Chondrocyte (in vitro differentiated cells): ENCODE data around the gene APLN. TPM values are rescaled to one million over a fixed set of nuclear protein-coding genes. Genes with fewer than 3 reads are reported as not detected.

Source experiments
- DNase-seq: peaks from one replicate; pipeline ENCODE4 v3.0.0; 2021; ENCODE audit warnings: mixed read lengths, low spot score
- H3K27ac Mint-ChIP-seq: one replicate; pipeline ENCODE4 v1.8.0; 2021; ENCODE audit warnings: mild to moderate bottlenecking, moderate library complexity, mixed read lengths; ENCODE audit not compliant: unreplicated experiment
- H3K27me3 Mint-ChIP-seq: 2 replicates; pipeline ENCODE4 v1.8.0; 2021; ENCODE audit warnings: low read depth, mixed read lengths
- H3K36me3 Mint-ChIP-seq: 2 replicates; pipeline ENCODE4 v1.8.0; 2021; ENCODE audit warnings: low read depth, mixed read lengths
- H3K4me1 Mint-ChIP-seq: 2 replicates; pipeline ENCODE4 v1.8.0; 2021; ENCODE audit warnings: low read depth, mild to moderate bottlenecking, mixed read lengths
- H3K4me3 Mint-ChIP-seq: one replicate; pipeline ENCODE4 v1.8.0; 2021; ENCODE audit warnings: mild to moderate bottlenecking, moderate library complexity, mixed read lengths; ENCODE audit not compliant: unreplicated experiment
- H3K9me3 Mint-ChIP-seq: 2 replicates; pipeline ENCODE4 v1.8.0; 2021; ENCODE audit warnings: low read depth, mixed read lengths
- CTCF ChIP-seq: fragments of 200-600 bp; sonication (generic); IDR thresholded peaks from 2 replicates; pipeline ENCODE4 v1.5.0; 2021; ENCODE audit warnings: antibody characterized with exemption, mild to moderate bottlenecking, moderate library complexity
- total RNA-seq: library from RNA; stranded (reverse); gene quantifications from 3 replicates; pipeline ENCODE4 v1.2.1, GENCODE V29; 2021

APLN gene
- total RNA-seq, 1 donor from 2014 or later: 1.3 TPM

DNA sequence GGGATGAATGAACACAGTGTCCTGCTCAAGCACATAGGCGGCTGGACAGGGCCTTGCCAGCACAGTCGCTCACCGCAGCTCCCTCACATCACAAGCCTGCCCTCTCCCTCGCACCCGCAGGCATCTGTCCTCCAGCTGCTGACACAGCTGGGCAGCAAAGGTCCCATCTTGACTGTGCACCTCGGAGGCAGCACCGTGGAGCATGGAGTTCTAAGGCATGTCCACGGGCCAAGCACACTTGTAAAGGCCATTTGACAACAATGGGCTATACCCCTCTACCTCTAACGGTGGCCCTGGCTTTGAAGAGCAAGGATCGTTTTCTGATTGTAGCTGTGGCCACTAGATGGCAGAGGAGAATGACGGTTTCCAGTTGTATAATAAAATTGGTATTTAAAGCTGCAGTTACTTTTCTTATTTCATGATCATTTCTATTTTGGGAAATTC is 53.8 kb downstream of the APLN start:
- no peak for DNase-seq
- Mint-ChIP-seq H3K36me3 (peaks cover 8% of the 10 kb centered on the region), H3K27ac (peak overlapping the region; percentile 27), H3K27me3 (no peaks in the 10 kb centered on the region), H3K4me1 (peaks cover 21% of the 10 kb centered on the region), H3K4me3 (no peak overlapping the region), H3K9me3 (no peaks in the 10 kb centered on the region)
- peak; percentile 87 for TF ChIP-seq CTCF

DNA sequence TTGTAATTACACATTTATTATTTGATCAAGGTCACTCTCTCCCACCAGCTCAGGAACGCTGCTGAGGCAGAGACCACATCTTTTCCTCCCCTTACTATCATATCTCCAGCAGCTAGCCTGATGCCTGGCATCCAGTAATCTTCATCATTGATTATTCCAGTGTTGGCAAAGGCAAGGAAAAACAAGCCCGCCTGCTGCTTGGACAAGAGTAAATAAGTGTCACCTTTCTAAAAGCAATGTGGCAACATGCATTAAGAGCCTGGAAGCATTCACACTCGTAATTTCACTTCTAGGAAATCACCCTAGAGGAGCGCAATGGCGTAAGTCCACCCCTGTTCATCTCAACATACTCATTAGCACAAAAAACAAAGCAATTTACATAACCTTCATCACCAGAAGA is 54.8 kb downstream of the APLN start:
- TF ChIP-seq CTCF: no peak
- peaks cover 16% of the 10 kb centered on the region for H3K4me1 Mint-ChIP-seq
- peaks cover 8% of the 10 kb centered on the region for H3K36me3 Mint-ChIP-seq
- no peak for DNase-seq
- H3K9me3 Mint-ChIP-seq: no peaks in the 10 kb centered on the region
- H3K27ac Mint-ChIP-seq: no peak overlapping the region
- H3K27me3 Mint-ChIP-seq: no peaks in the 10 kb centered on the region
- H3K4me3 Mint-ChIP-seq: no peak overlapping the region

DNA sequence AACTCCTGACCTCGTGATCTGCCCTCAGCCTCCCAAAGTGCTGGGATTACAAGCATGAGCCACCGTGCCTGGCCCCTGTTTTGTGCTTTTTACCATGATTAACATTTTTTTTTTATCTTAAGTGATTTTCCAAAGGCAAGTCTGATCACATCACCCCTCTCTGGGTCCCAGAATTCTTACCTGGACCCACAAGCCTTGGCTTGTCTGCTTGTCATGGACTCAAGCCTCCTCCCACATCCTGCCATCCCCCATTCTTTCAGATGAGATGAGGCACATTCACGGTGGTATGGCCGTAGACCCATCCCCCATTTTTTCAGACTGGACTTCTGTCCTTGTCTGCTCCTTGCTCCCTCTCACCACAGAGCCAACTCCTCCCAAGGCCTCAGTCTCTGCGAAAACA is 55.3 kb downstream of the APLN start:
- no peaks in the 10 kb centered on the region for H3K27me3 Mint-ChIP-seq
- H3K4me1 Mint-ChIP-seq: peaks cover 16% of the 10 kb centered on the region
- H3K27ac Mint-ChIP-seq: no peak overlapping the region
- H3K9me3 Mint-ChIP-seq: no peaks in the 10 kb centered on the region
- DNase-seq: no peak
- TF ChIP-seq CTCF: no peak
- H3K4me3 Mint-ChIP-seq: no peak overlapping the region
- peaks cover 8% of the 10 kb centered on the region for H3K36me3 Mint-ChIP-seq

DNA sequence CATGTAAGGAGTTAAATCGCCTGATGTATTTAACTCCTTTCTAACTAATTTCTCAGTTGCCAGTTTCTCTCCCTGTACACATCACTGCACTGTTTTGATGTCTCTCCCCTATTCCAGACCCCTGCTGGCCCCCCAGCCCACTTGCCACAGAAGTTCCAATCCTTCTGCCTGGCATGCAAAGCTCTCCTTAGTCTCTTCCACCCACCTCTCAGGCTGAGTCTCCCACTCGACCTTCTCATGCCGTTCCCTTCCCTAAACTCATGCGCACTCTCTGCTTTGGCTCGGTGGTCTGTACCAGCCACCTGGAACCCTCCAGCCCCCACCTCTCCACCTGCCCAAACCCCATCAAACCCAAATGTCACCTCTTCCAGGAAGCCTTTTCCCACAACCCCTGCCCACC is 56.9 kb downstream of the APLN start:
- DNase-seq: no peak

GRCh38 chrX:129596077-129596476 is 58.7 kb downstream of the APLN start:
- Mint-ChIP-seq H3K27me3 (no peaks in the 10 kb centered on the region), H3K27ac (no peak overlapping the region), H3K4me3 (no peak overlapping the region), H3K9me3 (no peaks in the 10 kb centered on the region), H3K36me3 (peaks cover 7% of the 10 kb centered on the region), H3K4me1 (peaks cover 10% of the 10 kb centered on the region)
- DNase-seq: no peak
- no peak for TF ChIP-seq CTCF

More for the DNA sequence above, 56.9 kb downstream of the APLN start:
- no peaks in the 10 kb centered on the region for H3K9me3 Mint-ChIP-seq
- H3K36me3 Mint-ChIP-seq: peaks cover 8% of the 10 kb centered on the region
- no peak for TF ChIP-seq CTCF
- no peak overlapping the region for H3K4me3 Mint-ChIP-seq
- peaks cover 12% of the 10 kb centered on the region for H3K4me1 Mint-ChIP-seq
- no peaks in the 10 kb centered on the region for H3K27me3 Mint-ChIP-seq
- no peak overlapping the region for H3K27ac Mint-ChIP-seq

Other genes with a start within 250 kb of the APLN start
- 123 to 126 TPM (median 123 TPM) in 3 replicates for gene SMARCA1, start 131.5 kb downstream of the APLN start, total RNA-seq
- gene OCRL, start 114.7 kb downstream of the APLN start, total RNA-seq: 56.0 to 61.0 TPM (median 58.9 TPM) in 3 replicates
- not detected in 3 replicates for gene XPNPEP2, start 84.0 kb upstream of the APLN start, total RNA-seq
- gene SASH3, start 125.0 kb upstream of the APLN start, total RNA-seq: not detected in 3 replicates
- 41.4 to 46.0 TPM (median 45.4 TPM) in 3 replicates for gene ZDHHC9, start 188.9 kb upstream of the APLN start, total RNA-seq